GM08714 (cell line): ENCODE measurements around the gene CFAP44.
"Not testable (repeated sequence)": the region's sequence is repeated elsewhere in the genome, so short reads cannot be mapped to it uniquely, and the experiment has no call there.

Experiments
- H3K4me3 ChIP-seq: fragments of 200-500 bp; sonication (Bioruptor generic); 2 replicates; pipeline ENCODE4 v1.5.1; 2014; ENCODE audit warnings: mild to moderate bottlenecking, low read length, inconsistent platforms
- ZNF274 ChIP-seq: IDR thresholded peaks from 2 replicates; pipeline ENCODE4 v1.6.1; 2012; ENCODE audit warnings: mild to moderate bottlenecking, low read depth, low read length

CFAP44 gene

GRCh38 chr3:113441051-113441770 lies at the start of gene CFAP44:
Gene CFAP44 (minus strand): TSS chr3:113441493. CDS start chr3:113433664, 7,829 bp downstream.
- H3K4me3 ChIP-seq: no peak within 1 kb of the TSS; the same call in 1 of the 2 replicates
- TF ChIP-seq ZNF274: no peak

- H3K4me3 ChIP-seq: no peak overlapping the region
- no peak for TF ChIP-seq ZNF274
Measured at GRCh38 chr3:113485161-113485609, 43.9 kb upstream of the CFAP44 start.

GRCh38 chr3:113468539-113468938 lies 27.2 kb upstream of the CFAP44 start:
- TF ChIP-seq ZNF274: no peak
- no peak overlapping the region for H3K4me3 ChIP-seq

- no peak overlapping the region for H3K4me3 ChIP-seq
- no peak for TF ChIP-seq ZNF274
Measured at GRCh38 chr3:113461488-113461887, 20.2 kb upstream of the CFAP44 start.

- not testable (repeated sequence) for H3K4me3 ChIP-seq
Measured at GRCh38 chr3:113458554-113458953, 17.3 kb upstream of the CFAP44 start.

GRCh38 chr3:113455446-113455845 lies 14.2 kb upstream of the CFAP44 start:
- no peak for TF ChIP-seq ZNF274
- H3K4me3 ChIP-seq: no peak overlapping the region

- TF ChIP-seq ZNF274: no peak
Measured at GRCh38 chr3:113454630-113455029, 13.3 kb upstream of the CFAP44 start.

GRCh38 chr3:113454057-113454456 lies 12.8 kb upstream of the CFAP44 start:
- TF ChIP-seq ZNF274: no peak
- no peak overlapping the region for H3K4me3 ChIP-seq

More at GRCh38 chr3:113454630-113455029, 13.3 kb upstream of the CFAP44 start:
- H3K4me3 ChIP-seq: no peak overlapping the region

GRCh38 chr3:113450911-113451310 lies 9.6 kb upstream of the CFAP44 start:
- H3K4me3 ChIP-seq: no peak overlapping the region
- TF ChIP-seq ZNF274: no peak

- no peak for TF ChIP-seq ZNF274
- no peak overlapping the region for H3K4me3 ChIP-seq
Measured at GRCh38 chr3:113439606-113440005, 1.7 kb downstream of the CFAP44 start.

GRCh38 chr3:113438224-113438623 lies 3.1 kb downstream of the CFAP44 start:
- no peak for TF ChIP-seq ZNF274
- no peak overlapping the region for H3K4me3 ChIP-seq

- no peak overlapping the region for H3K4me3 ChIP-seq
- no peak for TF ChIP-seq ZNF274
Measured at GRCh38 chr3:113437411-113437810, 3.9 kb downstream of the CFAP44 start.

- no peak for TF ChIP-seq ZNF274
Measured at GRCh38 chr3:113436809-113437208, 4.5 kb downstream of the CFAP44 start.

GRCh38 chr3:113431811-113432210 lies 9.5 kb downstream of the CFAP44 start:
- no peak for TF ChIP-seq ZNF274
- H3K4me3 ChIP-seq: no peak overlapping the region

More at GRCh38 chr3:113436809-113437208, 4.5 kb downstream of the CFAP44 start:
- H3K4me3 ChIP-seq: no peak overlapping the region

- TF ChIP-seq ZNF274: no peak
- no peak overlapping the region for H3K4me3 ChIP-seq
Measured at GRCh38 chr3:113428581-113428980, 12.7 kb downstream of the CFAP44 start.

GRCh38 chr3:113423699-113424098 lies 17.6 kb downstream of the CFAP44 start:
- TF ChIP-seq ZNF274: no peak
- no peak overlapping the region; the same call in 1 of the 2 replicates for H3K4me3 ChIP-seq
